ENCODE data around the gene KATNA1. TPM values are rescaled to one million over a fixed set of nuclear protein-coding genes. Genes with fewer than 3 reads are reported as not detected.

The KATNA1 gene
- 10.8 and 15.6 TPM in 2 replicates for total RNA-seq

GRCh38 chr6:149648148-149649145, at the start of gene KATNA1:
KATNA1 (minus strand) TSS chr6:149648714; CDS start chr6:149638547, 10,167 bp downstream.

GRCh38 chr6:149565527-149566409, 82.7 kb downstream of the KATNA1 start, which contains the start of gene GINM1:
GINM1 (plus strand) TSS chr6:149566375; CDS start chr6:149566415, 40 bp downstream.

GRCh38 chr6:149545754-149546471, 102.6 kb downstream of the KATNA1 start, which contains the start of gene PPIL4:
PPIL4 (minus strand) TSS chr6:149546043; CDS start chr6:149546005, 38 bp downstream.

Other genes starting within 250 kb of the KATNA1 start
- gene SUMO4, start 248.5 kb downstream of the KATNA1 start, total RNA-seq, result 0.16 TPM in 1 of 2 replicates, not detected in the other
- 1.6 TPM in 1 of 2 replicates, not detected in the other for gene ZC3H12D, start 163.7 kb downstream of the KATNA1 start, total RNA-seq
- 19.0 and 22.8 TPM in 2 replicates for gene PPIL4, start 102.7 kb downstream of the KATNA1 start, total RNA-seq
- gene GINM1, start 82.3 kb downstream of the KATNA1 start, total RNA-seq, result 76.9 and 80.8 TPM in 2 replicates
- 8.3 and 19.6 TPM in 2 replicates for gene LATS1, start 69.4 kb upstream of the KATNA1 start, total RNA-seq
- 12.0 and 52.5 TPM in 2 replicates for gene NUP43, start 97.8 kb upstream of the KATNA1 start, total RNA-seq
- gene PCMT1, start 101.0 kb upstream of the KATNA1 start, total RNA-seq, result 105 TPM in 2 replicates
- gene LRP11, start 215.6 kb upstream of the KATNA1 start, total RNA-seq, result 30.0 and 44.7 TPM in 2 replicates
- gene RAET1E, start 249.4 kb upstream of the KATNA1 start, total RNA-seq, result 0.18 and 0.49 TPM in 2 replicates

Data from cardiac atrium fibroblast (primary cell).